HS-27A (cell line): ENCODE results near the gene MTHFR.

Experiments
- DNase-seq: peaks from one replicate; pipeline ENCODE4 v3.0.0-alpha.2; 2012; ENCODE audit warnings: low read depth, missing footprints

The MTHFR gene

DNA sequence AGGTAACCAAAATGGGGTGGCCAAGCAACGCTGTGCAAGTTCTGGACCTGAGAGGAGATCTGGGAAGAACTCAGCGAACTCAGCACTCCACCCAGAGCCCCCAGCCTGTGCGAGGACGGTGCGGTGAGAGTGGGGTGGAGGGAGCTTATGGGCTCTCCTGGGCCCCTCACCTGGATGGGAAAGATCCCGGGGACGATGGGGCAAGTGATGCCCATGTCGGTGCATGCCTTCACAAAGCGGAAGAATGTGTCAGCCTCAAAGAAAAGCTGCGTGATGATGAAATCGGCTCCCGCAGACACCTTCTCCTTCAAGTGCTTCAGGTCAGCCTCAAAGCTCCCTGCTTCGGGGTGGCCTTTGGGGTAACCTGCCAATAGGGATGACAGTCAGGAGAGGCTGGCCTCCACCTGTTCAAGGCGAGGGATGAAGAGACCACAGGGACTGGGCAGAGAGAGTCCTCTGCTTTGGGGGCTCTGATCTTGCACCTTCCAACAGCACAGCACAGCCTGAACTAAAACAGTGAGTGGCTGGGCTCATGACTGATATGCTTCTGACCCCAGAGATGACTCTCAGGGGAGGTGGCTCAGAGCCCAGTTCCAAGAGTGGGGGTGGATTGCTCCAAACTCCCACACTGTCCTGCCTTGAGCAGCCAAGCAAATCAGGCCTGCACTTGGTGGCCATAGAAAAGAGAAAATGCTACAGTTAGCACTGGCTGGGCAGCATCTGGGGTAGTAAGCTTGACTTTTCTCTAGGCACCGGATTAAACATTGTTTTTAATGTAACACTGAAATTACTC lies 9.5 kb downstream of the MTHFR start:
- no peak for DNase-seq

DNA sequence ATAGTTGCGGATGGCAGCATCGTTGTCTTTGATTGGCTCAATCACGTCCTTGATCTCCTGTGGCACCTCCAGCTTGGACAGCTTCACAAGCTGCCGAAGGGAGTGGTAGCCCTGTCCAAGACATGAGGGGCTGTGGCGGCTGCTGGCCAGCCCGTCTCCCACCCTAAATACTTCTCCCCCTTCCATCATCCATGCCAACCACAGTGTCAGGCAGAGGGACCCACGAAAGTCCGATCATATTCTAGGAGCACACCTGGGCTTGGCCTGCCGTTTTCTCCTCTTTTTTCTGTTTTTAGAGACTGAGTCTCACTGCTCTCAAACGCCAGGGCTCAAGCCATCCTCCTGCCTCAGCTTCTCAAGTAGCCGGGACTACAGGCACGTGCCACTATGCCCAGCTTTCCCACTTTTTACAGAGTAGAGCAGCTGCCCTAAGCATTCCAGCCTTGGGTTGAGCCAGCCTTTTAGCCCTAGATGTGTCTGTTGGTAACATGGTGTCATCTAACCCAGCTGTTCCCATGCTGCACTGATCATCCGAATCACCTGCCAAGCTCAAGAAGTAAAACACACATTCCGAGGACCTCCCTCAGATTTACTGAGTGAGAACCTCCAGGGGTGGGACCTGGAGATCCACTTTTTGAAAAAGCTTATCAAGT lies 10.4 kb downstream of the MTHFR start:
- DNase-seq, result no peak

DNA sequence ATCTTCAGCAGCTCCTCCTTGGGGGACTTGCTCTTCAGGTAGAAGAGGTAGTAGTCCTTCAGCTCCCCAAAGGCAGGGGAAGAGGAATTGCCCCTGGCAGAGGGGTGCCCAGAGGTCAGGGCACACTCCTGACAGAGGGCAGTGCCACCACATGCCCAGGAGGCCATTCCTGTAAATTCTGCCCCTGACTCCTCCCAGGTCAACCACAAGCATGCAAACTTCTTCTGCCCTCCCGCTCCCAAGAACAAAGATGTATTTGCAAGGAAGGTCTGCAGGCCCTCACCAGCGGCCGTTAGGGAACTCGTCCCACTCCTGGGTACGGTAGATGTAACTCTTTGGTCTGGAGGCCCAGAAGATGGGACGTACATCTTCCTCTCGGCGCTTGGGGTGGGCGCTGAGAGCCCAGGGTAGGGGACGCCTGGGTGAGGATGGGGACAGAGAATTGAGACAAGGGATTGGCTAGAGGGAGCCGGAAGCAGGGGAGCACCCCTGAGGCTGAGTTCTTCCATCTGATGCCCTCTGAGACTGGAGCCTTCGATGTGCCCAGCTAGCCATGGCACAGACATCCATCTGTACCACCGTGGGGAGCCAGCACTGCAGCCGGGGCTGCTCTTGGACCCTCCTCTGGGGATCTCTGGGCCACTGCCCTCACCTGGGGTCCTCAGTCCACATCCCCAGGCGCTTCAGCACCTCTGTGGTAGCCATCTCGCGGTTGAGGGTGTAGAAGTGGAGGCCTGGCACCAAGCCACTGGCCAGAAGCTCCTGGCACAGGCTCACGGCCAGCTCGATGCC lies 11.1 kb downstream of the MTHFR start:
- DNase-seq, result no peak

DNA sequence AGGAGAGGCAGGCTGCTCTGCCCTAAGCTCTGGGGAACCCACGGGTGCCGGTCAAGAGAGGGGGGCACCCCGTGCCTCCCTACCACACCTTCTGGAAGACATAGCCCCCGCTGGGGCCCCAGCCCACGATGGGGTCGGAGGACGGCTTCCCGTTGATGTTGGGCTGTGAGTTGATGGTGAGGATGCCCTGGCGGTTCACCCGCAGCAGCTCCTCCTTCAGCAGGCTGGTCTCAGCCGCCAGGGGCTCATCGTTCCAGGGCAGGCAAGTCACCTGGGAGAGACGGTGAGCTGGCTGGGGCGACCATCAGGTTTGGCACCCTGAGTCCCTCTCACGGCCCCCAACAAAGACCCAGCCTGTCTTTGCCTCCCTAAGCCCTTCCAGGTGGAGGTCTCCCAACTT lies 11.9 kb downstream of the MTHFR start:
- DNase-seq, result no peak

DNA sequence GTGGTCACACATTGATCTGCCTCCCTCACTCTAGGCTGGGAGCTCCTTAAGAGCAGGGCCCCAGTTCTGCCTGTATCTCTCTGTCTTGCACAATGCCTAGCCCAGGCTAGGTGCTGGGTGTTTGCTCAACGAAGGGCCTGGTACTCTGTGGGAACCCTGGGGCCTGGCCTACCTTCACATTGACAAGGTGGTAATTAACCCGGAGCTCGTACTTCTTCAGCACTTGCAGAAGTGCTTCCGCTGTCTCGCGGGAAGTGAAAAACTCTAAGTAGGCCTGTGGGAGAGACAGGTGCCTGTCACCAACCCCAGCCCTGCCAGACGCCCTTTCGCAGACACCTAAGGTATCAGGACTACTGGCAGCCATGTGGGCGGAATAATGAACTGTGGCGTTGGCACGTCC lies 13.7 kb downstream of the MTHFR start:
- DNase-seq, result no peak

DNA sequence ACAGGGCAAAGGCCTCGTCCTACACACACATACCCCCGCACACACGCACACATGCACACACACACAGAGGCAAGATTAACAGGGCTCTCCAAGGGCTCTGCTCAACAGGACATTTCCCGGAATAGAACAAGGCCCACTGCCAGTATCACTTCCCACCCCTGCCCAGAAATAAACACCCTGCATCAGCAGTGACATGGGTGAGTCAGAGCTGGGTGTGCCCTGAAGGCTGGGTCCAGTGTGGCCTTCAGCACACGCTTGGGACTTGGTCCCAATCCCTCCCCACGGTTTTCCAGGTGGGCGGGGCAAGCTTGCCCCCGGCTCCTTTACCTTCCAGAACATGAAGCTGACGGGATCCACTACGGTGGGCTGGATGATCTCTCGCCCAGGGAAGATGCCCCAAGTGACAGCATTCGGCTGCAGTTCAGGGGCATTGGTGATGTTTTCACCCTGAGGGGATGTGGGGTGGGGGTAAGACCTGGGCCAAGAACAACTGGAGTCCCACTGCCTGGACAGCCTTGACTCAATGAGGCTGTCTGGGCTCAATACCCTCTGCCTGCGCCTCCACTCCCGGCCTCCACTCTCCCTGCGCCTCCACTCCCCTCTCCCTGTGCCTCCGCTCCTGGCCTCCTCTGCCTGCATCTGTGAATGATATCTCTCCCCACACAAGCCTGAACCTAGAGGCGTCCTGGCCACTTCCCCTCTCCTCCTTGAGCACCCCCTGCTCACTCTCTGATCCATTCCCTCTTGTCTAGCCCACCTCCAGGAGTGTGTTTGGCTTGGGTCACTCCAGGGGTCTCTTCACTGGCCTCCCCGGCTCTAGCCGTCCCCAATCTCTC lies 14.7 kb downstream of the MTHFR start:
- peak; percentile 56 for DNase-seq

DNA sequence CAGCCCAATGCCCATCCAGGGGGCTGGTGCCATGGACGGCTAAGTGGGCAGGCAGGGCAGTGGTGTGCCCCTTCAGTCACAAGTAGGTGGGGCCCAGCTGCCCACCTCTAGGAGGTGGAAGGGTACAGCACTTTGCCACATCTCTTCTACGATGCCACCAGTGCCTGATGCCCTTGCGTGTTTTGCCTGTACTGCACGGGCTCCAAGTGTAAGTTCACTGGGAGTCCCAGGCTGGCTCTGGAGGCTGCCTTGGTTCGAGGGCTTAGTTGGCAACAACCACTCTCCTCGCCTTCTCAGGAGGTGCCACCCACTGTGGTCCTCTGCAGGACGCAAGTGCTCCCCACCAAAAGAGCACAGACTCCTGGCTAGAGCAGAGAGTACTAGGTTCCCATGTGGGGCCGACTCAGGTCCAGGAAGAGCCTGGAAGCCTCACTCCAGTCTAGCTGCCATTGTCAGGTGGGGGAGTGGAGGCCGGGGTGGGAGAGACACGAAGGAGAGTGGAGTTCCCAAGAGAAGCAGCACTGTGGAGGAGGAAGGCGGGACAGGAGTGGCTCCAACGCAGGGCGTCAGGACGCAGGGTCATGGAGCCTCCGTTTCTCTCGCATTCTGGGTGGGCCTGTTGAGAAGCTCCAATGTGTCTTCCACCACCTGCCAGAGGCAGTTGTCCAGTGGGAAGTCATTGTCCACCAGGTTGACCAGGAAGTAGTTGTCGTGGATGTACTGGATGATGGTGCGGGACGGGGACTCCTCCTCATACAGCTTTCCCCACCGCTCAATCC lies 15.5 kb downstream of the MTHFR start:
- no peak for DNase-seq

DNA sequence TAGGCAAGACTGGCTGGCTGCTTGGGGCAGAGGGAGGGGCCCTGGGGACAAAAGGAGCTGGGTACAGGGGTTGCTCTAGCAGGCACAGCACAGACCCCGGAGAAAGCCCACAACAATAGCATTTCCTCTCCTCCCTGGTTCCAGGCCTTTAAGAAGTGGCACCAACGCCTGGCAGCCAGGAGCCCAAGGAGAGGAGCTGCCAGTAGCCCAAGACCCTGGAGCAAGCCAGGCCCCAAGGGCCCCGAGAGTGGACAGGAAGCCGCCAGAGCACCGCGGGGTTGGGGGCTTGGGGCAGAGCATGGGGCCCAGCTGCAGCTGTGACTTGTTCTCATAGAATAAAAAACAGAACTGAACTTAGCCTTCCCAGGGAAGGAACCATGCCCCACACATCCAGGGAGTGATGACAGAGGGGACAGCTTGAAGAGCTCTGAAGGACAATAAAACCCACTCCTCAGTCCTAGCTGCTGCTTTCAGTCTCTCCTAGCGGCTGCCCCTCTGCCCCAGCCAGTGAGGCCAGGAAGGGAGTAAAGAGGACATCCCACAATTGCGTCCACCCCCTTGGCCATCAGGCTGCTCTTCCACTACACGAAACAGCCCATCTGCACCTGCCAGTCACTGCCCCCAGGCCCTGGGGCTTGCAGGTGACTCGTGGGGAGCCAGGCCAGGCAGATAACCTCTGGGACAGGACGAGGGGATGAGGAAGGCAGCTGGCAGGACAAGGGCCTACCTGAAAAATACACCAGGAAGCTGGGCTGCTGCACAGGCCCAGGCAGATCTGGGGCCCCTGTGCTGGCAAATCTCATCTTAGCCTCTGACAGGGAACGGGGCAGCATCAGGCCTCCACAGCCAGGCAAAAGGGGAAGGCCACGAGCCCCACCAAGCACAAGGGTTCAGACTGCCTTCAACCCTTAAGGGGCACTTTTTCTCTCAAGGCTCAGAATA lies 16.4 kb downstream of the MTHFR start:
- no peak for DNase-seq

DNA sequence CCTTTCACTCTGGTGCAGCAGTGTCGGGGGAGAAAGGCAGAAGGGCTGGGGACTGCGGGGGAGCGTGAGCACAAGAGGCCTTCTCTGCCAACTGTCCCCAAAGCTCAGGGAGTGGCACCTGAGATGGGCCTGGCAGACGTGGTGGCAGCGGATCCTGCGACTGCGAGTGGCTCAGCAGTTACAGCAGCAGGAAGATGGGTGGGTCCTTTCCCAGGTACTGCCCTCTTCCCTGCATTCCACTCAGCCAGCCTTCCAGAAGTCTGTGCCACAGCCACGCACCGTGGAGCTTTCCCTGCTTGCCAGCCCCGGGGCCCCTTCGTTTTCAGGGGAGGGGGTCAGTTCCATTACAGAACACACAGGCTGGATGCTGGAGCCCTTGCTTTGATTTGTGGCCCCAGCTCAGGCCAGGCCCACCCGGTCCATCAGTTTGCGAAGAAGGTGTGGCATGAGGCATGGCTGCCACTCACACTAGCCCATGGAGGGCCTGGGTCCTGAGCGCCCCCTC lies 17.2 kb downstream of the MTHFR start:
- DNase-seq, result no peak

DNA sequence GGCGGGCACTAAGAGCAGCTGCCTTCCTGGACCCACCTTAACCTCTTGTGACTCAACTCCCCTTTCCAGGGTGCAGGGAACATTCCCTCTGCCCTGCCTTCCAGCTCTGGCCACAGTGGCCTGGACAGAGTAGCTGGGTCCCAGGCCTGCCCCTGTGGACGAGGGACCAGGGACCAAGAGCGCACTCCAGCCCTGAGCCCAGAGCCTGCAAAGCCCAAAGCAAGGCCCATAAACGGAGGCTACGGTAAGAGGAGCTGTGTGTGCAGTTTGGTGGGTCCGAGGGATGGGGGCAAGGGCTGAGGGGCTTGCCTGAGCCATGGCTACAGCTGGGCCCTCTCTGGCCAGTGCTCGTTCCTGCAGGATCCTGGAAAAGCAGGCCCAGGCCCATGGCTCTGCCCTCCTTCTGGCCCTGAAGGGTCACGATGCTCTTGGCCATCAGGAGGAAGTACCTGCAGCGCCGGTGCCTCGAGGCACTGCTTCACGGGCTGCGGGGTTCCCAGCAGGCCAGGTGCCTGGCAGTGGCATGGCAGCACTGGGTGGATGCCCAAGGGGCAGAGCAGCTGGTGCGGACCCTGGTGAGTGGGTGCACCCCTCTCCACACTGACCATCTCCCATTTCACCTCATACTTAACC lies 17.8 kb downstream of the MTHFR start:
- DNase-seq, result no peak

DNA sequence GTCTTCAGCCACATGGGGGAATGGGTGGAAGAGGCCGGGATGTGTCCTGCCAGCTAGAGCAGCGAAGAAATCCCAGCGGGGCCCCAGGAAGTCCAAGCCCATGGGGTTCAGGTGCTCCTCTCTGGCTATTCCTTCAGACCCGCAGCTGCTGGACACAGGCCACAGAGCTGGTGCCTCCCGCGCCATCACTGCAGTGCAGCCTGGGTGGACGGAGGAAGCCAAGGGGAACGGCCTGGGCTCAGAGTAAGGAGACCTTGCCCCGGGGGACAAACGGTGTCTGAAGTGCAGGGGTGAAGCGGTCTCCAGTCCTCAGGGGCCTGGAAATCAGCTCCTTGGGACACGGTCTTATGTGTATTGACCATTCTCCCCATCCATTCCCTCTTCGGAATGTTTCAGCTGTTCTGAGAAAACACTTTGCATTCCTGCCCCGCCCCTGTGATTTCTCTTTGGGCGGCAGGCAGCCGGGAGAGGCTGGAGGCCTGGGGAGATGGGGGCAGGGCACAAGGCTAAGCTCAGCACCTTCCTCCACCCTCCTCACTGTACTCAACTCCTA lies 18.4 kb downstream of the MTHFR start:
- DNase-seq, result no peak

DNA sequence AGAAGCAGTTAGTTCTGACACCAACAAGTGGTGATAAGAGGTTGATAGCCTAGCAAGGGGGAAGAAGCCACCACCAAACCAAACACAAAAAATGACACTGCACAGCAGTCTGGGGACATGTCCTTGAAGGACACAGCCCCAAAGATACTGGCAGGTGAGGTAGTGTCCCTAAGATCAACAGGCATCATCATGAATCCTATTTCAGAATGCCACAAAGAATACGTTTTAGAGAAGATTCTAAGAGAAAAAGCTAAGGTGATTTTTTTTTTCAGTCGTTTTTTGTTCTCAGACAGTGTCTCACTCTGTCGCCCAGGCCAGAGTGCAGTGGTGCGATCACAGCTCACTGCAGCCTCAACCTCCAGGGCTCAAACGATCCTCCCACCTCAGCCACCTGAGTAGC lies 19.6 kb downstream of the MTHFR start:
- DNase-seq, result no peak

DNA sequence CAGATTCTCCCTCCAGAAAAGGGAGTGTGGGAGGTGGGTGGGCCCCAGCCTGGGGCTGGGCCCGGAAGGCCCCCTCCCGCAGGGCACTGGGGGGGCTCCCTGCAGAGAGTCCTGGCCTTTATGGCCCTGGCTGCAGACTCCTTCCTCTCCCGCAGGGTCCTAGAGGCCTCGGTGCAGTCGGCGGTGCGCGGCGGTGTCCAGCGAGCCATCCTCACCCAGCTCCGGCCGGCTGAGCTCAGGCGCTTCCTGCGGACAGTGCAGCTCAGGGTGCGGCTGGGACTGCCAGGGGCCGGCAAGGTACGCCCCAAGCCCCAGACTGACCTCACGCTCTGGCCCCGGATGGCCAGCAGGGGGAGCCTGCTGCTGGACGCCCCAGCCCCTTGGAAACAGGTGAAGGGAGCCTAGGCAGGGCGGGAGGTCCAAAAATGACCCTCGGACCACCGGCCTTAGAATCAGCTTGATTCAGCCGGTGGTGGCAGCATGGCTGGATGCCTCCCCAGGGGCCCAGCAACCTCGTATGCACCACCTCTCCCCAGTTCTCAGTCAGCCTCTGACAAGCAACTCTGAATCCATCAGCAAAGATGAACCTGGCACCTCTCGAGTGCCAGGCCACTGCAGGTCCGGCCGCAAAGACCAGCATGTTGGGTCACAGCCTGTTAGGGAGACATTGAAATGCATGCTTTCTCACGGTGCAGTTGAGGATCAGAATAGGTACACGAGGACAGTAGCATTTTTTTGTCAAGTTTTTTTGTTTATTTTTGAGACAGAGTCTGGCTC lies 20.6 kb downstream of the MTHFR start:
- no peak for DNase-seq

DNA sequence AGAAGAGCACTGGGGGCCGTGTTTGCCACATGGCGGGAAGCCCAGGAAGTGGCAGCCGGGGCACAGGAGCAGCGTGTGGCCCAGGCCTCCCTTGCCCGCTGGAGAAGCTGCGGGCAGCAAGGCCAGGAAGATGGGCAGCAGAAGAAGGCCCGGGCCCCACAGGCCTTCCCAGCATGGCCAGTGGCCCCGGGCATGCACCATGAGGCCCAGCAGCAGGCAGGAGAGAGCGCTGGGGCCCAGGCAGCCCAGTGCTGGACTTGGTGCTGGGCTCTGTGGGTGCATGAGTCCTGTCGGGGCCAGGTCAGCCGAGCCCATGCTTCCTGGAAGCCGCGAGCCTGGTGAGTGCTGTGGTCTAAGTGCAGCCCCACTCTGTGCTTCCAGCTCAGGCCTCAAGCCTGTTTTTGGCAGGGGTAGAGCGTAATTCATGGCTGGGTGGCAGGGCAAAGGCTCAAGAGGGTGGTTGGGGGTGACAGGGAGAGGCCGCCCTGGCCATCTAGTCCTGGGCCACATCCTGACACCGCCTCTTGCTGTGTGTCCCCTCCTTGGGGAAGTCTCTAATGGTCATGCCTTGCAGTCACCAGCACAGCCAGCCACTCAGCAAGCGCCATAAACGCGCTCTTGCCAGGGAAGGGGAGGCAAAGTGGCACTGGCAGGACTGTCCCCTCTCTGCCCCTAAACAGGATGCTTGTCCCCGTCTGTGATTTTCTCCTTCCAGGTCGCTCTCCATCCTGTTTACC lies 21.3 kb downstream of the MTHFR start:
- no peak for DNase-seq

DNA sequence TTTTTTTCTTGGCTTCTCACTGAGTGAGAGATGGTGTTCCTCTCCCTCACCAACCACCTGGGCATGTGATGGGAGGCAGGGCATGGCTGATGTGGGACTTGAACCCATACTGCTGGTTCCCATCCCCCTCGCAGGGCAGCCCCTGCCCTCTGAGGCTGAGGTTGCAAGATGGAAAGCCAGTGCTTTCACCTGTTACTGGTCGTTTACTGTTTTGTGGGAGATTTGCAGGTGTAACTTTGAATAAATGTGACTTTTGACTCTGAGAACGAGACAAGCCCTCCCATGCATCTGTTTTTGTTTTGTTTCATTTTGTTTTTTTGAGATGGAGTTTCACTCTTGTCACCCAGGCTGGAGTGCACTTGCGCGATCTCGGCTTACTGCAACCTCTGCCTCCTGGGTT lies 22.2 kb downstream of the MTHFR start:
- no peak for DNase-seq

DNA sequence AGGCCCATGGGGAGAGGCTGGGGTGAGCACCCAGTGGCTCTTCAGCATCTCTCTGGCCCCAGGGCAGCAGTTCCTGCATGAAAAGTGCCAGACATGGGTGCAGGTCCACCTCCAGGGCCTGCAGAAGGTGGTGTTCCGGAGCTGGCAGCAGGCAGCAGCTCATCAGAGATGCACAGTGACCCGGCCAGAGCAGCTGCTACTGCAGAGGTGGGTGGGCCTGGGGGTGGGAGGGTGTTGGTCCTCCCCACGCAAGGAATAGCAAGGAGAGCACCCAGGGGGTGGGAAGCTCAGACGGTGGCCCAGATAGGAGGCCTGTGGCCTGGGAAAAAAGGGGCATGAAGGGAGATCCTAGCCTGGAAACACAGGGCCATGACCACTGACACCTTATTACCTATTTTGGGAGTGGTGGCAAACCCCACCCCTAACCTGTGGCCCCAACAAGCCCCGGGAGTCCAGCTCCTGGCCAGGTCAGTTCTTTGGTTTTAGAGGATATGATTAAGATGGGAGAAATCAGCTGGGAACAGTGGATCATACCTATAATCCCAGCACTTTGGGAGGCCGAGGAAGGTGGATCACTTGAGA lies 23.5 kb downstream of the MTHFR start:
- no peak for DNase-seq

DNA sequence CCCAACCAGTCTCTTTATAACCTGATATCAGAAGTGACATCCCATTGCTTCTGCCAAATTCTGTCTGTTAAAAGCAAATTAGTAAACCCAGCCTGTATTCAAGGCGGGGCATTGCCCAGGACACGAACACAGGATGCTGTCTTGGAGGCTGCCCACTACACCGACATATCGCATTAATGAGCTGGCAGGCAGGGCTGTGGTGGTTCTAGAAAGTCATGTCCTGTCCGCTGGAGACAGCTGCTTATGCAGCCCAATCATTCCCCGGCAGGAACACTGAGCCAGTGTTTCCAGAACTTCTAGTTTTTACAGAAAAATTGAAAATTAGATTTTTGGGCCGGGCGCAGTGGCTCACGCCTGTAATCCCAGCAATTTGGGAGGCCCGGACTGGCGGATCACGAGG lies 24.5 kb downstream of the MTHFR start:
- no peak for DNase-seq
